NCI-H187 treated with DMSO at 0.1 percent for 48 hours (cell line): Measurements from ENCODE around the gene BAIAP2.

Experiments
- DNase-seq: peaks from one replicate; lab custom pipeline; 2025; lab: John Stamatoyannopoulos, UW

BAIAP2 gene

DNA sequence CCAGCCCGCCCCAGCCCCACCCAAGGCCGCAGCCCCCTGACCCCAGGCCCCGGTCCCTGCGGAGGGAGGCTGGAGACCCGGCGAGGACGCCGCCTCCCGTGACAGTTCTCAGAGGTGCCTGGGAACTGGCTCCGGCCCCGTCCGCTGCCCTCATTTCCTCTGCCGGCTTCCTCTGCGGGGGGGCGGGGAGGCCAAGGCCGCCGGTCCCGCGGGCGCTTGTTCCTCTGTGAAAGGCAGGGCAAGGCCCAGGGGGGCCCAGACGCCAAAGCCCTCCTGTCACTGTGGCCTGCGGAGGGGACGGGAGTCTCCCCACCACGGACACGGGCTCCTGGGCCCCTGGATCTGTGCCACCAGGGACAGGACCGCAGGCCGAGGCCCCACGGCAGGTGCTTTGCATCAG is 125.4 kb downstream of the BAIAP2 start:
- DNase-seq, result no peak

GRCh38 chr17:81160747-81161453 is 125.9 kb downstream of the BAIAP2 start:
- DNase-seq, result no peak

DNA sequence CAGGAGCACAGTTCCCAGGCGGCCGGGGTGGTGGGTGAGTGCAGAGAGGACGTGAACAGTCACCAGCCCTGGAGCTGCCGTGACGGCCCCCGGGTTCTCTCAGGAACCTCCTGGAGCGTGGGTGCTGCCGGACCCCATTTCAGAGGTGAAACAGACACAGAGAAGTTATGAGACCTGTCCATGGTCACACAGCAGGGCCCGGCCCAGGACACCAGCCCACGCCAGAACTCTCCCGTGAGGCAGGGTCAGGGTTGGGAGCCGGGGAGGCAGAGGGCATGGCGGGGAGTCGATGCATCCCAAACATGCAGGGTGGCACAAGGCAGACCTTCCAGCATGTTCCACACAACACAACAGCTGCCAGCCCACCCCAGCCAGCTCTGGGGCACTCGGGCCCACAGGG is 126.6 kb downstream of the BAIAP2 start:
- DNase-seq, result no peak

- DNase-seq, result no peak
Observed at GRCh38 chr17:81161972-81162371, 127.0 kb downstream of the BAIAP2 start.

DNA sequence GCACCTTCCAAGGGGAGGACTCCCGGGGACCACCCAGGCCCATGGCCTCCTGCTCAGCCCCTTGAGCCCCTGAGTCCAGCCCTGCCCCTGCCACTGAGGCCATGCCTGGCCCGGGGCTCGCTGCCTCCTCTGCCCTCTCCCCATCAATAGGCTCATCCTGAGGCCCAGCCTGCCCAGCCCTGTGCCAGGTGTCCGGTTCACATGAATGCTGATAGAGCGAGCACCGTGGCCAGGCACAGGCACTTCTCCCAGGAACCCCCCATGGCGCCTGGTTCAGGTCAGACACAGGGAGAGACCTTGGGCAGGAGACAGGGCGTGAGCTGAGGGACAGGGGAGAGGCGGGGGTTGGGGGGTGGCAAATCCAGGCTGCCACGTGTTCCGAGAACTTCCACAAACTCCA is 127.5 kb downstream of the BAIAP2 start:
- DNase-seq, result no peak

DNA sequence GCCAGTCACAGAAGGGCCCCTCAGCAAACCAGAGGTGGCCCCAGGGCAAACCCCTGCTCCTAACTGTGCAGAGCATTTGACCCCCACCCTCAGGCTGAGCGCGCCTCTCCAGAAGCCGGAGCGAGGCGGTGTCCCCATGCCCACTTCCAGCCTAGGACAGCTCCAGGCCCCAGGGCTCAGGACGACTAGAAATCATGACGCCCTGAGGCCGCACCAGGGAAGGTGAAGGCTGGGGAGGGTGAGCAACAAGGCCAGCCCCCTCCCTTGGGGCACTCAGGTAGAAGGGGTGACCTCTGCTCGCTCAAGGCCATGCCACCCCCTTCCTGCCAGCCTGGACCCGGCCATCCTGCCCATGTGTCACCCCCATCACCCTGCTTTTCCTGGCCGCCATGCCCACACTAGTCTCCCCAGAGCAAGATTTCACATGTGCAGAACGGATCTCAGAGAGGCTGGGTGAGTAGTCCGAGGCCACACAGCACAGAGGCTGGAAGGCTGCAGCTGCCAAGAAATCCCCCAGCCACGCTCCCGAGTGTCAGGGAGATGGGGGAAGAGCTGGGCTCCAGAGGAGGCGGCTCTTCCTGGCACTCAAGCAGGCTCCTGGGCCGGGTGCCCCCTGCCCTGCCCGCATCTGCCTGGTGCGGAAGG is 128.2 kb downstream of the BAIAP2 start:
- DNase-seq, result no peak

DNA sequence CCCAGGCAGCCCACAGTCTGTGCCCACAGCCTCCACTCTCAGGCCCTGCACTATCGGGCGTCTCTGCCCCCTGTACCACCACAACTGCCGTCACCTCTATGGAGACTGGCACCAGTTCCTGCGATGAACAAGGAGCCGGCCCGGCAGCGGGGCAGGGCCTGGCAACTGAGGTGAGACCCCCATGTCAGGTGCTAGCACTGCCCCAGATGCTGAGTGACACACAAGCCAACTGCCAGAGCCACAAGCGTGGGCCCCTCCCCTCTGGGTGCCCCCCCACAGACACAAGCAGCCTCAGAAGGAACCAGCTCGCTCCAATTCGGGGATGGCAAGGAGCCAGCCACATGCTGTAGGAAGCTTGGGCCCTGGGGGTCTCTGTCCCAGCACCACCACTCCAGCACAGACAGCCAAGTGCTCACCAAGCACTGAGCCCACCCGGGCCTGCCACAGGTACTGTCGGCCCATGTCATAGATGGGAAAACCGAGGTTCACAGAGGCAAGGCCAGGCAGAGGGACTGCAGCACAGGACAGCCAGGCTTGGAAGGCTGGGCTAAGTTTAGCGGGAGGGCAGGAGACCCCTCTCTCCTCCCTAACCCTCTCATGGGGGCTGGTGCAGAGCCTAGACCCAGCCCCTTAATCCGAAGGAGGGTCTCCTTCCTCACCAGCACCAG is 128.9 kb downstream of the BAIAP2 start:
- no peak for DNase-seq

GRCh38 chr17:81164371-81165245 is 129.7 kb downstream of the BAIAP2 start:
- DNase-seq, result no peak

DNA sequence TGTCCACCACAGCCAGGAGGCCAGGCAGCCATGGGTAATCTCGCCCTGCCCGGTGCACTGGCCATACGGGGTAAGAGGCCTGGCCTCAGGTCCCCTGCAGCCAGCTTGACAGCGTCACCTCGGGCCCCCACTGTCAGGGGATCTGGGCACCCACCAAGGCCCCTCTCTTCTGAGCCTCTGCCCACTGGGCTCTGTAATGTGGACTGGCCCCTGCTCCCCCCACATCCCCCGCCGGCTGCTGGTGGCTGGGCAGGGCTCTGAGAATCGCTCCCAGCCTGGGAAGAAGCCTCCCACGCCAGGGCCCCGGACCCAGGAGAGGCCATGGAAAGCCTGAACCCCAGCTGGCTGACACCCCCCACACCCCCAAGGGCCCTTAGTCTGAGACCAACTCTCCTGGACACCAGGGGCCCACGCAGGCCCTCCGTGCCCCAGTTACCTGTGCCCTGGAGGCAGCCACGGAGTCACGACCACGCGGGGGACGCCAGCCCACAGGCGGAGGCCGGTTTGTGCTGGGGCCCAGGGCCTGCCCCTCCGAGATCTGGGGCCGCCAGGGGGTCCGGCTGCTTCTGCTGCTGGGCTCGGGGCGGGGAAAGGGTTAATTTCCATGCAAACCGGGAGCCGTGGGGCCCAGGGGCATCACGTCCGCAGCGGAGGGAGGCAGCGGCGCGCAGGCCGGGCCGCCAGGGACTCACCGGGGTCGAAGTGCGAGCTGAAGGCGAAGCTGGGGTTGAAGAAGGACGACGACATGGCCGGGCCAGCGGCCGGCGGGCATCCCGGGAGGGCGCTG is 130.5 kb downstream of the BAIAP2 start, which contains the start of gene PVALEF:
PVALEF (plus strand) TSS at position 262 of the 787 bp plus-strand sequence. CDS start 15,720 bp downstream, outside the sequence.
- no peak for DNase-seq

- DNase-seq, result no peak
Observed at GRCh38 chr17:81166033-81166492, 131.1 kb downstream of the BAIAP2 start, which contains the start of gene AATK. AATK (minus strand) TSS chr17:81166221; CDS start chr17:81165992, 229 bp downstream.
